ENCODE results near the gene CYRIA.
A peak's percentile ranks its signal among the peaks of the same experiment; 100 is the strongest.

The CYRIA gene

GRCh38 chr2:16620590-16620989 lies 45.0 kb downstream of the CYRIA start:
- Mint-ChIP-seq H3K4me1 (peaks cover 81% of the 10 kb centered on the region), H3K4me3 (no peak overlapping the region), H3K27me3 (no peaks in the 10 kb centered on the region), H3K9me3 (no peaks in the 10 kb centered on the region), H3K36me3 (peaks cover 65% of the 10 kb centered on the region), H3K27ac (peak overlapping the region; percentile 92)
- ATAC-seq = no peak

- Mint-ChIP-seq H3K27ac (peak overlapping the region; percentile 92), H3K4me3 (no peak overlapping the region), H3K27me3 (no peaks in the 10 kb centered on the region), H3K4me1 (peaks cover 73% of the 10 kb centered on the region), H3K36me3 (peaks cover 72% of the 10 kb centered on the region), H3K9me3 (no peaks in the 10 kb centered on the region)
- ATAC-seq = no peak
Measured at GRCh38 chr2:16619576-16620245, 45.9 kb downstream of the CYRIA start.

GRCh38 chr2:16617282-16618266 lies 48.1 kb downstream of the CYRIA start:
- Mint-ChIP-seq H3K4me3 (no peak overlapping the region), H3K27ac (peak overlapping the region; percentile 69), H3K4me1 (peaks cover 70% of the 10 kb centered on the region), H3K9me3 (no peaks in the 10 kb centered on the region), H3K27me3 (no peaks in the 10 kb centered on the region), H3K36me3 (peaks cover 73% of the 10 kb centered on the region)
- ATAC-seq = no peak
